Activated T-cell treated with anti-CD3 and anti-CD28 coated beads, Interleukin-2, amount 50 U/mL, for 48 hours (primary cell): ENCODE data around the gene ATP9A.

Source experiments
- DNase-seq, 2 experiments: peaks; one replicate each; pipeline ENCODE4 v3.0.0-alpha.2; 2020

Gene ATP9A

GRCh38 chr20:51595744-51596143, 172.4 kb downstream of the ATP9A start:
- DNase-seq: no peak

DNA sequence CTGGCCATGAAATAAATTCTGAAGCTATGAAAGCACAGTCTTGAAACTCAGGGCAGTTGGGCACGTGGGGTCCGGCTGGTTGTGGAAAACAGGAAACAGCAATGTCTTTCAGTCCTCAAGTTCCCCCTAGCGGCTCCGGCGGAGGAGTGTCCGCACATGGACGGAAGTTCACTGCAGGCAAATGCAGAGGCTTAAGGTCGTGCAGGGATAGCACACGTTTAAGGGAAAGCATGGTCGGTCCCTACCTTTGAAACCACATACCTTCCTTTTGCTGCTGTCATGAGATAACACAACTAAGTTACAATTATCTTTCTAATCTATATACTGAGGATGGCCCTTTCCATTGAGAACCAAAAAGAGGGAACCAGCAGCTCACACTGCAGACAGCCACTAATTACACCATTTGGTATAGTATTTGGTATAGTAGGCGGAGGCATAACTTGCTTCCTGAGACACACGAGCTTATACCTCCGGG, 173.1 kb downstream of the ATP9A start:
- peak; percentile 83 to 86 for DNase-seq

DNA sequence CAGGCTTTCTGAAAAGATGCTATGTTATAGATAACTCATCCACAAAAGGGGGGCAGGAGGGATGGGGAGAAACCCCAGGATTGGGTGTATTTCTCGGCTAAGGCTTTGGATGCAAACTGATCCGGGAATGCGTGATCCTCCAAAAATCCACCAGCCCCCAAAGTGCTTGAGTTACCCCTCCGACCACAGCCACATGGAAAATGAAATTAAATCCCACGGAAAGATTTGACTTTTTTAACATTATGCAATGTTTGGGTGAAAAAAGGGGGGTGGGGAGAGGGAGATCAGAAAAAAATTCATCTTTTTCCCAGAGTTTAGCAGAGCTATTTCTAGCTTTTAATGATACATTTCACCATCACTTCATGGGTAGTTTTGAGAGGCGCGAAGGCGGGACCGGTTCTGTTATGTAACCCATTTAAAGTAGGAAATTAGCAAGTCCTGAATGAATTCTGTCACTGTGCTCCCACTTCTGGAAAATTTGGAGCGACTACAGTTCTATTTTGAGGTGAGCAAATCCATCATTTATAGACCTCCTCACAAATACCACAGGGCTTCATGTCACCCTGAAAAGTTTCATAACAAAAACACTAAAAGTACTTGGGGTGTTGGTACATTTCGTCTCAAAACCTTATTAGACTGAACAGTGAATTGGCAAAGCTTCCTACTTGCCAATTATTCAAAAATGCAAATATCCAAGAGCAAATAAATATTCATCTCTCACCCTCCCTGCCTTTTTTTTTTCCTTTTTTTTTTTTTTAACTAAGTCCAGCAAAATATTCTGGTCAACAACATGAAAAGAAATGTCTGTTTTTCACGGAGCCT, 173.7 kb downstream of the ATP9A start:
- no peak for DNase-seq

GRCh38 chr20:51593584-51593983, 174.6 kb downstream of the ATP9A start:
- no peak for DNase-seq

DNA sequence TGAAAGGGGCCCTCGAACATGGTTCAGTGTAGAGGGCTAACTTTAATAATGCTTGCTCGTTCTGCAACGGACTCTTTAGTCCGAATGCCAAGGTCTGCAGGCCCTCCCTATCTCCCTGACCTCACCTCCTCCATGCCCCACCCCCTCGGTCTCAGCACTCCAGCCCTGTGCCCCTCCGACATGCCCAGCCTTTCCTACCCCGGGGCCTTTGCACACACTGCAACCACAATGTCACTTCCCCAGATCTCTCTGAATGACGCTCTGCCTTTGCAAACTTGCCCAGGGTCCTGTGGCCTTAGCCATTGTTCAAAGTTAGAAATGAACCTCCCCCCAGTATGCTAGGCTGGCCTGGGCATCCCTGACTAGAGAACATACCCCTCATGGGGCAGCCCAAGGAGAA, 175.6 kb downstream of the ATP9A start:
- DNase-seq: no peak

GRCh38 chr20:51591871-51592270, 176.3 kb downstream of the ATP9A start:
- no peak for DNase-seq

DNA sequence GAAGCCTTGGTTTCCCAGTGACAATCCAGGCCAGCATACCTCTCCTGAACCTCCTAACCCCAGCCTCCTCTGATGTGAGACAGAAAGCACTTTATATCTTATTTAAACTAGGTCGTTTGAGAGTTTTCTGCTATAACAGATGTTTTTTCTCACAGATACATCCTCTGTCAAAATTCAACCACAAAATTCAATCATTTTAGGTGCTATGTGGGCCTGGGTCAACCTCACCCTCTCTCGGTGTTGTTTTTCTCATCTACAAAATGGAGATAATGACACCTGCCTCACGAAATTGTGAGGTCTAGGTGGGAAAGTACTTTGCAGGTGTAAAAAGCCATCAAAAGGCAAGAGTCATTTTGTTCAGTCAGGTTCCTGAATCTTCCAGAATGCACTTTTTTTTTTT, 179.4 kb downstream of the ATP9A start:
- no peak for DNase-seq

GRCh38 chr20:51587145-51587544, 181.0 kb downstream of the ATP9A start:
- no peak for DNase-seq

- no peak for DNase-seq
These were observed 182.2 kb downstream of the ATP9A start for GRCh38 chr20:51586005-51586440.

- no peak for DNase-seq
These were observed 183.0 kb downstream of the ATP9A start for GRCh38 chr20:51585148-51585547.

DNA sequence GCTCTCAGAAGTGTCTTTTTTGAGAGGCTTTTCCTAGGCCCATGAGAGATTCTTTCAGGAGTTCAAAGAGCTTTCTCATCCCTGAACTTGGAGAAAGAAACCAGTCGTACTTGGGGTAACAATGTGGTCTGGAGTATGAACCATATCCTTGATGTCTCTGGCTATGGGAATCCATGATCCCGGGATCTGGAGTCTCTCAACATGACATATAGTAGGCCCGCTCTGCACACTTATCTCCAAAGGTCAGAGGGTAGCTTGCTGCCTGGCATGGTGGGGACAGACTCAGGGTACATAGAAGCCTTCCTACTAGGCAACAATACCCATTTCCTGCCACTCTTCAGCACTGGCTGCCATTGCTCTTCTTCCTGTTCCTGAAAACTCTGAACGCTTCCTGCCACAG, 183.5 kb downstream of the ATP9A start:
- no peak for DNase-seq

GRCh38 chr20:51584116-51584515, 184.1 kb downstream of the ATP9A start:
- DNase-seq: no peak

DNA sequence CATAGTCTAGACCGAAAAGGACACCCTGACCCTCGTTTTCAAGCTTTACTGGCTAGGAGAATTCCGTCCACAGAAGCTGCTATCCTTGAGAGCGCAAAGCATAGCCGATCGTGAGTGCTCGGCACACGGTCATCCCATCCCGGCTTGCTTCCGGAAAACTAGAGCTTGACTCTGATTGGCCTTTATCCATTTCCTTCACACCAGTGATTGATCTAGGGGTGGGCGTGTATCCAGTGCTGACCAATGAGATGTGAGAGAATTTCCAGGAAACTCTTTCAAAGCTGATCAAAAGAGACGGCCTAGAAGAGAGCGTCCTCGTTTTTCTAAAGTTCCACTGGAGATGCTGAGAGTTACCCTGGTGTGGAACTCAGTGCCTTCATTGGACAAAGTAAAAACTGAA, 184.7 kb downstream of the ATP9A start:
- no peak for DNase-seq

- DNase-seq: no peak
These were observed 185.1 kb downstream of the ATP9A start for GRCh38 chr20:51583073-51583472.

- DNase-seq: no peak
These were observed 186.6 kb downstream of the ATP9A start for GRCh38 chr20:51581571-51581970.

DNA sequence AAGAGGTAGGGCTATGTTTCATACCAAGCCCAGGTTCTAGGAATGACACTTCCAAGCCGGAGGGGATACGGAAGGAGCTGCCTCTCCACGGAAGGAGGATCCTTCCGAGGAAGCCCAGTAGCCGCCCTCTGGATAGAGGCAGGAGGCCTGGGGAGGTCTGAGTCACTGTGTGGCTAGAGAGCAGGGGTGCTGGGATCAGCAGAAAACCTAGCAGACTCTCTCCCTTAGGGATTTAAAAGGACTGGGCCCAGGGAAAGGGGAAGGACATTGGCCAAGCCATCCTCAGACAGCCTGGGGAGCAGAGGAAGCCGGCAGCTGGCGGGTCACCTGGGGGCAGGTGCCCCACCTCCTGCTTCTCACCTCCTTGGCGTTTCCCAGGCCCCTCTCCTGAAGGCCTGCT, 189.1 kb downstream of the ATP9A start:
- no peak for DNase-seq

- no peak for DNase-seq
These were observed 190.1 kb downstream of the ATP9A start for GRCh38 chr20:51578145-51578459.

GRCh38 chr20:51577432-51578144, 190.6 kb downstream of the ATP9A start:
- DNase-seq: no peak

GRCh38 chr20:51575486-51575885, 192.7 kb downstream of the ATP9A start:
- DNase-seq: no peak

DNA sequence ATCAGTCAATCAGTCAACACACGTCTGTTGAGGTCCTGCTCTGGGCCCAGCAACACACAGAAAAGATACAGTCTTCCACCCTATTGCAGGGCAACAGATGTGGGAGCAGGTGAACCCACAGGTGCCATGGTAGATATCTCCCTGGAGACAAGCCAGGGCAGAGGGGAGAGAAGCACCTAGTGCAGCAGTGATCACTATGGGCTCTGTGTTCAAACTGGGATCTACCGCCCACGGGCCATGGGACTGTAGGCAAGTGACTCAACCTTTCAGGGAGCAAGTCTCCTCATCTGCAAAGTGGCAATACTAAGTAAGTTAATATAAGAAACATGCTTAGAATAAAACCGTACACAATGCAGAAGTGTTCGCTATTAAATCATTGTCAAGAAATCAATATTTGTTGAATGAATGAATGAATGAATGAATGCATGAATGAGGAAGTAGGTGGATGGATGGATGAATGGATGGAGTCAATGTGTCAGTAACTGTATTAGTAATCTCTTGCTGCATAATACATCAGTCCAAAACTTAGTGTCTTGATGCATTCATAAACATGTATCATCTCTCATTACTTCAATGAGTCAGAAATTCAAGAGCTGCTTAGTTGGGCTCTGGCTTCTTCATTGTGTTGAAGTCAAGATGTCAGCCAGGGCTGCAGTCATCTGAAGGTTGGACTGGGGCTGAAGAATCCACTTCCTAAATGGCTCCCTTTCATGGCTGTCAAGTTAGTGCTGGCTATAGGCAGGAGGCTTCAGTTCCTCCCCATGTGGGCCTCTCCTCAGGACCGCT, 193.7 kb downstream of the ATP9A start:
- DNase-seq: peak; percentile 67 to 71

DNA sequence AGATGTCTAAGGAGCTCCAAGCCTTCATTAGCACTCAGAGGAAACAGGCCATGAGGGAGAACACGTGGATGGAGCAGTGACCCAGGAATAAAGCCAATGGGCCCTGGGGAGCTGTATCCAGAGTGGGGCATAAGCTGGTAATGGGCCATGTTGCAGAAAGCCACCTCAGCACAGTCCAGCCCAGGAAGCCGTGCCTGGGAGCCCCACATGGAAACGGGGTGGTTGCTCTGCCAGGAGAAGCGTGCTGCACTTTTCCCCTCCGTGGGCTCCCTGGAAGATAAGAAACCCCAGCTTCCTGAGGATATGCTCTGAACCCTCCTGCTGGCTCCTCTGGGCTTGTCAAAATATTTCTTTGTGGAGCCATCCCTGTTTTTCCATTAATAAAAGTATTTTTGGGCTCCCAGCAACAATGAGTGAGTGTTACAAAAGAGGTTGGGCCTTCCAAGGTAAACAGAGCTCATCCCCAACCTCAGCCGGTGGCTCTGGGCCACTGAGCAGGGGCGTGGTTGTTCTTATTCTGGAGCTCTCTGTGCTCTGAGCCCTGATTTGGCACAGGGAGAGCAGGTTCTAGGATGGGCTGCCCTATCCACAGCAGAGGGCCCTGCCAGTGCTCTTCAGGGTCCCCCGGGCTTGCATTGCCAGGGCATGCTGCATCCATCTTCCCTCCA, 194.5 kb downstream of the ATP9A start:
- no peak for DNase-seq

- no peak for DNase-seq
These were observed 196.8 kb downstream of the ATP9A start for GRCh38 chr20:51571460-51571794.
